GM12878 (cell line): ENCODE results near the gene FUBP3. TPM values are rescaled to one million over a fixed set of nuclear protein-coding genes. Genes with fewer than 3 reads are reported as not detected.

Experiments used
- ATAC-seq: fragments of 200-7000 bp; cut with Tn5 transposase; 3 replicates; pipeline ENCODE4 v1.9.1; 2020; ENCODE audit warnings: mild to moderate bottlenecking, moderate library complexity
- BruUV-seq: library from RNA; stranded (reverse); fragments of 400-500 nt; replicated peaks from 2 replicates; lab custom pipeline; 2021; lab: Mats Ljungman, UMichigan
- CTCF ChIA-PET: fragments of 300-600 bp; sonication (Branson Sonifier 250); formaldehyde crosslinking; extraction: SDS; loops from one replicate; lab custom pipeline; 2021; ENCODE audit warnings: inconsistent platforms; lab: Yijun Ruan, JAX
- POLR2A ChIA-PET: fragments of 350-600 bp; formaldehyde crosslinking; extraction: SDS; loops from one replicate; lab custom pipeline; 2021; ENCODE audit warnings: inconsistent platforms; lab: Charles Lee
- RAD21 ChIA-PET: fragments of 300-600 bp; sonication (Branson Sonifier 250); formaldehyde crosslinking; loops from one replicate; lab custom pipeline; 2023; ENCODE audit warnings: antibody characterized with exemption; ENCODE audit not compliant: unreplicated experiment; lab: Charles Lee
- SMC1A ChIA-PET: fragments of 300-600 bp; sonication (Branson Sonifier 250); formaldehyde crosslinking; loops from one replicate; lab custom pipeline; 2023; ENCODE audit not compliant: unreplicated experiment, uncharacterized antibody; lab: Charles Lee
- DNase-seq: peaks from one replicate; pipeline ENCODE4 v3.0.0-alpha.2; 2011; ENCODE audit warnings: low read depth, low spot score
- FAIRE-seq: peaks from 3 replicates; lab custom pipeline; 2011; peaks lifted over from hg19 to GRCh38; lab: Jason Lieb, UNC
- H2AFZ ChIP-seq: 2 replicates; pipeline ENCODE4 v1.6.0; 2011; ENCODE audit warnings: low read depth, low read length, control low read depth; ENCODE audit not compliant: control insufficient read depth
- H3K27ac ChIP-seq: 2 replicates; pipeline ENCODE4 v1.5.1; 2011; ENCODE audit warnings: control low read depth; ENCODE audit not compliant: control insufficient read depth, insufficient read depth
- H3K27me3 ChIP-seq, 2 experiments: replicated peaks in 1 of 2; 2 replicates each; pipeline versions ENCODE4 v1.6.0 to v1.6.1; 2011; ENCODE audit warnings: low read length in 1 of 2; ENCODE audit not compliant: control insufficient read depth in 2 of 2, insufficient read depth in 2 of 2
- H3K36me3 ChIP-seq, 2 experiments: 2 replicates each; pipeline ENCODE4 v1.5.1; 2011; ENCODE audit warnings: low read length in 1 of 2; ENCODE audit not compliant: control insufficient read depth in 2 of 2, insufficient read depth in 2 of 2
- H3K4me1 ChIP-seq: 2 replicates; pipeline ENCODE4 v1.6.1; 2011; ENCODE audit warnings: mild to moderate bottlenecking, low read length, moderate library complexity, mixed read lengths; ENCODE audit not compliant: control insufficient read depth, insufficient read depth
- H3K4me2 ChIP-seq: 2 replicates; pipeline ENCODE4 v1.6.0; 2011; ENCODE audit warnings: control low read depth; ENCODE audit not compliant: control insufficient read depth, insufficient read depth
- H3K4me3 ChIP-seq: fragments of 200-600 bp; sonication (generic); 2 replicates; pipeline ENCODE4 v1.5.1; 2016
- H3K79me2 ChIP-seq: 2 replicates; pipeline ENCODE4 v1.6.0; 2011; ENCODE audit warnings: low read length; ENCODE audit not compliant: control insufficient read depth, insufficient read depth
- H3K9ac ChIP-seq: 2 replicates; pipeline ENCODE4 v1.8.0; 2011; ENCODE audit warnings: low read length, control low read depth, mixed read lengths; ENCODE audit not compliant: control insufficient read depth, insufficient read depth
- H3K9me3 ChIP-seq: replicated peaks from 3 replicates; pipeline ENCODE4 v1.5.1; 2011; ENCODE audit warnings: mild to moderate bottlenecking, low read length; ENCODE audit not compliant: control insufficient read depth, insufficient read depth
- H4K20me1 ChIP-seq: 2 replicates; pipeline ENCODE4 v1.6.0; 2011; ENCODE audit not compliant: control insufficient read depth, insufficient read depth
- ASH2L ChIP-seq: fragments of 300-600, 200-600 bp; sonication (generic); IDR thresholded peaks from 2 replicates; pipeline ENCODE4 v1.6.1; 2017; ENCODE audit warnings: low read depth, mild to moderate bottlenecking, borderline replicate concordance
- BHLHE40 ChIP-seq, 2 experiments: fragments of 450-650 bp in 1 of 2; IDR thresholded peaks; 2 replicates each; pipeline ENCODE4 v1.6.1; 2011 to 2017; ENCODE audit warnings: low read depth in 2 of 2, borderline replicate concordance in 1 of 2, improper control_type of control experiment in 1 of 2, low read length in 1 of 2, mild to moderate bottlenecking in 1 of 2
- PAX8 ChIP-seq: fragments of 450-650 bp; IDR thresholded peaks from 2 replicates; pipeline ENCODE4 v1.6.1; 2017; ENCODE audit warnings: mild to moderate bottlenecking, moderate library complexity
- RAD51 ChIP-seq: fragments of 450-650 bp; IDR thresholded peaks from 2 replicates; pipeline ENCODE4 v1.6.1; 2016; ENCODE audit warnings: moderate library complexity, mild to moderate bottlenecking, inconsistent platforms
- SRF ChIP-seq, 2 experiments: IDR thresholded peaks; 2 replicates each; pipeline ENCODE4 v1.6.1; 2011; ENCODE audit warnings: low read depth in 2 of 2, low read length in 2 of 2, mild to moderate bottlenecking in 1 of 2, moderate library complexity in 1 of 2
- WGBS: methylation state at CpG from one replicate; pipeline ENCODE4 v1.1.6; 2016; ENCODE audit warnings: low lambda C conversion rate; ENCODE audit not compliant: insufficient replicate concordance, insufficient coverage; ENCODE audit errors: missing lambda C conversion rate; 5-methylcytosine and 5-hydroxymethylcytosine counted together
- in situ Hi-C: fragments of 300-500 bp; cut with MboI; formaldehyde crosslinking; loops from 9 replicates; pipeline ENCODE4 v1.14.3; 2018; ENCODE audit warnings: mixed read lengths
- intact Hi-C: fragments of 100-400 bp; cut with micrococcal nuclease; formaldehyde crosslinking; loops from one replicate; pipeline ENCODE4 v1.14.2; 2022; ENCODE audit not compliant: unreplicated experiment
- polyA plus RNA-seq, 11 experiments: library from polyadenylated mRNA; depleted of rRNA in 4 of 11; unstranded in 6 of 11; stranded (reverse) in 5 of 11; fragments of >200 nt; fragmentation: Nextera tagmentation in 4 of 11; fragmentation: Illumina TruSeq in 1 of 11; extraction: Ambion mirVana in 4 of 11; extraction: Trizol in 1 of 11; gene quantifications; 1 replicate in 1 of 11; 2 replicates in 10 of 11; pipeline versions ENCODE4 v1.2.1 to v1.2.3, GENCODE V29; 2011 to 2016; ENCODE audit warnings: inconsistent platforms in 2 of 11, missing spikeins in 2 of 11, low read depth in 1 of 11
- total RNA-seq, 4 experiments: library from RNA; depleted of rRNA in 3 of 4; stranded (reverse); fragments of >200 nt in 3 of 4; fragmentation: Illumina TruSeq in 1 of 4; extraction: Trizol in 1 of 4; gene quantifications; 2 replicates each; pipeline versions ENCODE4 v1.2.1 to v1.2.3, GENCODE V29; 2013 to 2021
- TF ChIP-seq, protein P1 (sequence below): fragments of 450-650 bp; IDR thresholded peaks from 2 replicates; pipeline ENCODE4 v1.6.1; 2017; ENCODE audit warnings: mild to moderate bottlenecking, moderate library complexity

The FUBP3 gene
- total and polyA plus RNA-seq, 10 of the 15 experiments (the other 5 are each of a cell fraction or from before 2014, with no cell fraction given) = 2.4 to 49.4 (median 37.2) TPM

DNA sequence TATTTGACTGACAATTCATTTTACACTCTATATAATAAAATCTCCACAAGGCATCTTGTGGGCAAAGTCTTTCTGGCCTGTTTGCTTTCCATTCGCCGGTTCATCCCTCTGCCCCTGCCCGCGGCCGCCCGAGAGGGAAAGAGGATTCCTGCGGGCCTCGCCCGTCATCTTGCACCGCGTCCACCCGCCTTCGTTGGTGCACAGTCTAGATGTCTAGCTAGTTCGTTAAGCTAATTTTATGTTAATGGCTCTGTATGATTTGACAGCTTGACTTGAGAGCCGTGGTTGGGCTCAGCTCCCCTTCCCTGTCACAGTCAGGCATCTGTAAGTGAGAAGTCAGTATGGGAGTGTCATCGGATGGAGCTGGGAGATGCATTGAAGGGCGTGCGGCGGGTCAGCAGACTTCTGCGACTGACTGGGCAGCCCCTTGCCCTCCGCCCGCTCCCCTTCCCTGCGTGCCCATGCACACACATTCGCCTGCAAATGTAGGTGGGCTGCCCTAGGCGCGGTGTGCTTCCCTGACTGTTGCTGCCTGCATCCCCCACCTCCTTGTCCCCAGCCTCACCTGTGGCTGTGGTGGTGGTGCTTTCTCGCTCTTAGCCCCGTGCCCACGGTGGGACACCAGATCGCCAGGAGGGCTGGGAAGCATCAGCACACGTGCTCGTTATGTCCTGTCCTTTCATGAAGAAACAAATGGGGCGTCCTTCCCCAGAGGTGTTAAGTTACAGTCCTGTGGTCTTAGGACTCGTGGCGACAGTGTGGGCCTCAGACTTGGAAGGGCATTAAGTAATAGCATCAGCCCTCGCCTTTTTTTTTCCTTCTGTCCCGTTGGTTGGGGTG, 59.1 kb downstream of the FUBP3 start:
- Histone ChIP-seq H3K27ac (no peak overlapping the region), H3K79me2 (no peaks in the 10 kb centered on the region), H3K4me2 (no peak overlapping the region), H3K9me3 (no peaks in the 10 kb centered on the region), H3K36me3 (peaks cover 0 to 17% of the 10 kb centered on the region in 2 experiments; a peak in 3 of 4 replicates), H3K27me3 (no peaks in the 10 kb centered on the region), H2AFZ (no peak overlapping the region), H3K9ac (no peak overlapping the region), H3K4me3 (no peak overlapping the region), H4K20me1 (no peaks in the 10 kb centered on the region), H3K4me1 (no peaks in the 10 kb centered on the region)
- in situ Hi-C loops = no loop called here
- POLR2A ChIA-PET = no interaction called here
- CTCF ChIA-PET = no interaction called here
- TF ChIP-seq, protein P1, sequence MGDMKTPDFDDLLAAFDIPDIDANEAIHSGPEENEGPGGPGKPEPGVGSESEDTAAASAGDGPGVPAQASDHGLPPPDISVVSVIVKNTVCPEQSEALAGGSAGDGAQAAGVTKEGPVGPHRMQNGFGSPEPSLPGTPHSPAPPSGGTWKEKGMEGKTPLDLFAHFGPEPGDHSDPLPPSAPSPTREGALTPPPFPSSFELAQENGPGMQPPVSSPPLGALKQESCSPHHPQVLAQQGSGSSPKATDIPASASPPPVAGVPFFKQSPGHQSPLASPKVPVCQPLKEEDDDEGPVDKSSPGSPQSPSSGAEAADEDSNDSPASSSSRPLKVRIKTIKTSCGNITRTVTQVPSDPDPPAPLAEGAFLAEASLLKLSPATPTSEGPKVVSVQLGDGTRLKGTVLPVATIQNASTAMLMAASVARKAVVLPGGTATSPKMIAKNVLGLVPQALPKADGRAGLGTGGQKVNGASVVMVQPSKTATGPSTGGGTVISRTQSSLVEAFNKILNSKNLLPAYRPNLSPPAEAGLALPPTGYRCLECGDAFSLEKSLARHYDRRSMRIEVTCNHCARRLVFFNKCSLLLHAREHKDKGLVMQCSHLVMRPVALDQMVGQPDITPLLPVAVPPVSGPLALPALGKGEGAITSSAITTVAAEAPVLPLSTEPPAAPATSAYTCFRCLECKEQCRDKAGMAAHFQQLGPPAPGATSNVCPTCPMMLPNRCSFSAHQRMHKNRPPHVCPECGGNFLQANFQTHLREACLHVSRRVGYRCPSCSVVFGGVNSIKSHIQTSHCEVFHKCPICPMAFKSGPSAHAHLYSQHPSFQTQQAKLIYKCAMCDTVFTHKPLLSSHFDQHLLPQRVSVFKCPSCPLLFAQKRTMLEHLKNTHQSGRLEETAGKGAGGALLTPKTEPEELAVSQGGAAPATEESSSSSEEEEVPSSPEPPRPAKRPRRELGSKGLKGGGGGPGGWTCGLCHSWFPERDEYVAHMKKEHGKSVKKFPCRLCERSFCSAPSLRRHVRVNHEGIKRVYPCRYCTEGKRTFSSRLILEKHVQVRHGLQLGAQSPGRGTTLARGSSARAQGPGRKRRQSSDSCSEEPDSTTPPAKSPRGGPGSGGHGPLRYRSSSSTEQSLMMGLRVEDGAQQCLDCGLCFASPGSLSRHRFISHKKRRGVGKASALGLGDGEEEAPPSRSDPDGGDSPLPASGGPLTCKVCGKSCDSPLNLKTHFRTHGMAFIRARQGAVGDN = no peak
- no peak for TF ChIP-seq PAX8
- TF ChIP-seq ASH2L = no peak
- no peak for TF ChIP-seq RAD51
- TF ChIP-seq BHLHE40 (IDR thresholded peaks at IDR 0.05; ENCODE audit: borderline replicate concordance in 1 of 2, low read depth in 2 of 2, low read length in 1 of 2) = no peak
- TF ChIP-seq SRF (IDR thresholded peaks at IDR 0.05; ENCODE audit: low read depth in 2 of 2, low read length in 2 of 2) = no peak
- no TSS peak for BruUV-seq
- SMC1A ChIA-PET = interaction anchor here (0.5 kb wide), 1 partner anchor 836 kb away, joined by 3 read pairs; no protein-coding TSS in a partner anchor
- FAIRE-seq (no peak), DNase-seq (no peak), ATAC-seq (no peak)
- intact Hi-C loops = no loop called here
- RAD21 ChIA-PET = no interaction called here
- WGBS = 97% methylated on average over 35 of the region's 37 CpGs
